CD4-positive, alpha-beta T cell (primary cell): ENCODE measurements around the gene CA6. TPM values are rescaled to one million over a fixed set of nuclear protein-coding genes. Genes with fewer than 3 reads are reported as not detected.

Experiments used
- ATAC-seq: fragments of 200-7000 bp; cut with Tn5 transposase; one replicate; pipeline ENCODE4 v1.10.0; 2022; ENCODE audit warnings: mild to moderate bottlenecking; ENCODE audit not compliant: poor library complexity
- CTCF ChIA-PET: fragments of 350-600 bp; sonication (Branson Sonifier 250); formaldehyde crosslinking; loops from one replicate; lab custom pipeline; 2021; ENCODE audit warnings: antibody characterized with exemption, inconsistent platforms; lab: Charles Lee
- POLR2A ChIA-PET: fragments of 350-600 bp; sonication (Branson Sonifier 250); formaldehyde crosslinking; loops from one replicate; lab custom pipeline; 2021; ENCODE audit warnings: antibody characterized with exemption, inconsistent platforms; lab: Charles Lee
- DNase-seq, 14 experiments: peaks; one replicate each; pipeline ENCODE4 v3.0.0-alpha.2; 2013 to 2020; ENCODE audit warnings: mixed read lengths in 2 of 14
- H3K27ac ChIP-seq, 2 donors: one replicate each; pipeline versions ENCODE4 v1.5.1 to v1.7.0; 2013; ENCODE audit warnings: low read length in 2 of 2, low read depth in 1 of 2, mild to moderate bottlenecking in 1 of 2
- H3K27me3 ChIP-seq, 2 experiments: 1 replicate in 1 of 2; 2 replicates in 1 of 2; pipeline versions ENCODE4 v1.6.1 to v1.7.0; 2013; ENCODE audit warnings: low read length in 2 of 2, control low read depth in 1 of 2, mild to moderate bottlenecking in 1 of 2, moderate library complexity in 1 of 2; ENCODE audit not compliant: insufficient read depth in 2 of 2, control insufficient read depth in 1 of 2
- H3K36me3 ChIP-seq: one replicate; pipeline ENCODE4 v1.6.1; 2013; ENCODE audit warnings: low read length, control low read depth; ENCODE audit not compliant: insufficient read depth
- H3K4me1 ChIP-seq: one replicate; pipeline ENCODE4 v1.6.1; 2013; ENCODE audit warnings: low read length, control low read depth; ENCODE audit not compliant: insufficient read depth
- H3K4me3 ChIP-seq: one replicate; pipeline ENCODE4 v1.5.1; 2013; ENCODE audit warnings: mild to moderate bottlenecking, low read length, moderate library complexity
- H3K9me3 ChIP-seq, 2 experiments: 1 replicate in 1 of 2; 2 replicates in 1 of 2; pipeline versions ENCODE4 v1.6.1 to v1.7.0; 2013; ENCODE audit warnings: low read length in 2 of 2, mild to moderate bottlenecking in 2 of 2, control low read depth in 1 of 2, moderate library complexity in 1 of 2; ENCODE audit not compliant: control insufficient read depth in 1 of 2, insufficient read depth in 1 of 2
- H3K27ac Mint-ChIP-seq: one replicate; pipeline ENCODE4 v1.8.0; 2020; ENCODE audit warnings: mixed read lengths
- H3K27me3 Mint-ChIP-seq: one replicate; pipeline ENCODE4 v1.8.0; 2021; ENCODE audit warnings: mixed read lengths
- H3K36me3 Mint-ChIP-seq: one replicate; pipeline ENCODE4 v1.8.0; 2021; ENCODE audit warnings: low read depth, mixed read lengths
- H3K4me1 Mint-ChIP-seq: one replicate; pipeline ENCODE4 v1.8.0; 2021; ENCODE audit warnings: low read depth, mixed read lengths
- H3K4me3 Mint-ChIP-seq: one replicate; pipeline ENCODE4 v1.8.0; 2020; ENCODE audit warnings: mild to moderate bottlenecking, mixed read lengths
- H3K9me3 Mint-ChIP-seq: one replicate; pipeline ENCODE4 v1.8.0; 2020; ENCODE audit warnings: mixed read lengths
- CTCF ChIP-seq: fragments of 200-600 bp; IDR thresholded peaks from one replicate; pipeline ENCODE4 v1.8.0; 2022; ENCODE audit warnings: antibody characterized with exemption, mild to moderate bottlenecking
- intact Hi-C, 2 experiments: fragments of 100-400 bp; cut with DNase I in 1 of 2; cut with micrococcal nuclease in 1 of 2; formaldehyde crosslinking; loops; one replicate each; pipeline versions ENCODE4 v1.15.1 to v1.9.0; 2023 to 2025; cut with DNase I, micrococcal nuclease
- total RNA-seq, 174 experiments: library from RNA in 2 of 174; stranded (reverse) in 2 of 174; gene quantifications; one replicate each; pipeline ENCODE4 v1.2.3 and lab custom pipeline; 2021 to 2026

CA6 gene
- total RNA-seq, 2 experiments from 2014 or later, result 0.20 TPM; not detected in 1

GRCh38 chr1:8985915-8986813 is 40.5 kb downstream of the CA6 start:
- ChIA-PET POLR2A (interaction anchor here (1.1 to 2.4 kb wide), 4 partner anchors 16 to 108 kb away, joined by 3 to 8 read pairs (median 5); partner anchors contain the start of gene ENO1), CTCF (interaction anchor here (0.5 to 4.0 kb wide), 6 partner anchors 23 to 127 kb away, joined by 3 to 34 read pairs (median 4); no protein-coding TSS in a partner anchor)
- Histone ChIP-seq H3K4me3 (peak overlapping the region; percentile 10), H3K36me3 (no peaks in the 10 kb centered on the region), H3K4me1 (peaks cover 21% of the 10 kb centered on the region), H3K9me3 (no peaks in the 10 kb centered on the region), H3K27me3 (no peaks in the 10 kb centered on the region), H3K27ac (no peak overlapping the region)
- Mint-ChIP-seq H3K27ac (no peak overlapping the region), H3K27me3 (no peaks in the 10 kb centered on the region), H3K4me3 (no peak overlapping the region), H3K4me1 (peaks cover 15% of the 10 kb centered on the region), H3K9me3 (no peaks in the 10 kb centered on the region), H3K36me3 (no peaks in the 10 kb centered on the region)
- DNase-seq (no peak), ATAC-seq (no peak)
- intact Hi-C loops, result no loop called here
- TF ChIP-seq CTCF, result no peak

GRCh38 chr1:8986814-8987190 is 41.1 kb downstream of the CA6 start:
- no peak overlapping the region for H3K27ac Mint-ChIP-seq
- POLR2A ChIA-PET, result interaction anchor here (1.1 to 2.4 kb wide), 4 partner anchors 16 to 108 kb away, joined by 3 to 8 read pairs (median 5); partner anchors contain the start of gene ENO1
- Histone ChIP-seq H3K27ac (no peak overlapping the region), H3K4me1 (peaks cover 21% of the 10 kb centered on the region), H3K4me3 (peak overlapping the region; percentile 10), H3K9me3 (no peaks in the 10 kb centered on the region), H3K36me3 (no peaks in the 10 kb centered on the region), H3K27me3 (no peaks in the 10 kb centered on the region)
- no peaks in the 10 kb centered on the region for H3K36me3 Mint-ChIP-seq
- H3K4me1 Mint-ChIP-seq, result peaks cover 15% of the 10 kb centered on the region
- intact Hi-C loops, result no loop called here
- CTCF ChIA-PET, result interaction anchor here (1.1 to 4.0 kb wide), 6 partner anchors 16 to 133 kb away, joined by 3 to 34 read pairs (median 10); no protein-coding TSS in a partner anchor
- no peaks in the 10 kb centered on the region for H3K9me3 Mint-ChIP-seq
- H3K27me3 Mint-ChIP-seq, result no peaks in the 10 kb centered on the region
- ATAC-seq (peak; percentile 32), DNase-seq (peak in 5 of 14 experiments; percentile 14 to 40 (median 32))
- peak overlapping the region; percentile 34 for H3K4me3 Mint-ChIP-seq
- no peak for TF ChIP-seq CTCF

GRCh38 chr1:8987881-8988617 is 42.4 kb downstream of the CA6 start:
- Histone ChIP-seq H3K4me3 (peak overlapping the region; percentile 0), H3K36me3 (no peaks in the 10 kb centered on the region), H3K4me1 (peaks cover 21% of the 10 kb centered on the region), H3K27me3 (no peaks in the 10 kb centered on the region), H3K27ac (no peak overlapping the region), H3K9me3 (no peaks in the 10 kb centered on the region)
- ChIA-PET CTCF (interaction anchor here (0.6 to 4.0 kb wide), 14 partner anchors 10 to 134 kb away, joined by 3 to 34 read pairs (median 3); no protein-coding TSS in a partner anchor), POLR2A (interaction anchor here (0.6 to 2.4 kb wide), 4 partner anchors 17 to 110 kb away, joined by 3 to 8 read pairs (median 5); partner anchors contain the start of gene ENO1)
- H3K27ac Mint-ChIP-seq, result peak overlapping the region; percentile 15
- no peaks in the 10 kb centered on the region for H3K36me3 Mint-ChIP-seq
- H3K27me3 Mint-ChIP-seq, result no peaks in the 10 kb centered on the region
- H3K9me3 Mint-ChIP-seq, result no peaks in the 10 kb centered on the region
- peak overlapping the region; percentile 13 for H3K4me3 Mint-ChIP-seq
- ATAC-seq, result peak; percentile 80
- H3K4me1 Mint-ChIP-seq, result peaks cover 15% of the 10 kb centered on the region
- DNase-seq, result peak; percentile 31 to 77 (median 62)
- intact Hi-C loops, result loop anchor here (1.0 to 2.0 kb wide), 4 partner anchors 17 to 129 kb away; no protein-coding TSS in a partner anchor
- peak; percentile 97 for TF ChIP-seq CTCF
